Colonic mucosa (tissue), 4 donors: ENCODE data around the gene OVOL1. TPM values are rescaled to one million over a fixed set of nuclear protein-coding genes. Genes with fewer than 3 reads are reported as not detected.
"Not testable (repeated sequence)": the region's sequence is repeated elsewhere in the genome, so short reads cannot be mapped to it uniquely, and the experiment has no call there.

ENCODE experiments used
- DNase-seq: peaks from one replicate; pipeline ENCODE4 v3.0.0-alpha.2; 2020
- H3K27ac ChIP-seq: fragments of 200-600 bp; one replicate; pipeline ENCODE4 v1.8.0; 2021
- H3K27me3 ChIP-seq: fragments of 200-600 bp; one replicate; pipeline ENCODE4 v1.8.0; 2021
- H3K36me3 ChIP-seq: fragments of 200-600 bp; one replicate; pipeline ENCODE4 v1.8.0; 2021
- H3K4me1 ChIP-seq: fragments of 200-600 bp; one replicate; pipeline ENCODE4 v1.8.0; 2021; ENCODE audit warnings: mild to moderate bottlenecking
- H3K4me3 ChIP-seq: fragments of 200-600 bp; one replicate; pipeline ENCODE4 v1.8.0; 2021
- H3K9ac ChIP-seq, 2 donors: one replicate each; pipeline ENCODE4 v1.7.0; 2013; ENCODE audit warnings: control low read depth in 2 of 2, low read depth in 2 of 2, low read length in 2 of 2
- H3K9me3 ChIP-seq: fragments of 200-600 bp; one replicate; pipeline ENCODE4 v1.8.0; 2021
- CTCF ChIP-seq: fragments of 200-600 bp; IDR thresholded peaks from one replicate; pipeline ENCODE4 v1.8.0; 2022; ENCODE audit warnings: antibody characterized with exemption, mild to moderate bottlenecking
- intact Hi-C: fragments of 100-400 bp; cut with DNase I; formaldehyde crosslinking; loops from one replicate; pipeline ENCODE4 v1.14.1; 2022
- total RNA-seq, 2 donors: library from RNA; stranded (reverse); fragmentation: NEBNext Ultra II Directional in 1 of 2; extraction: Animal tissue kit (Norgen Biotek cat#: 25700) in 1 of 2; gene quantifications; one replicate each; pipeline ENCODE4 v1.2.1, GENCODE V29; 2021
- donor health status: healthy.
- donor health status: DM: no; HTN: no; CAD: no.
- donor health status: DM: no; HTN: no; CAD: no.

Gene OVOL1
- total RNA-seq, 2 donors from 2014 or later = 29.0 to 32.9 TPM

- peak; percentile 73 for DNase-seq
- H3K27ac ChIP-seq = peak overlapping the region; percentile 53
- no peaks in the 10 kb centered on the region for H3K27me3 ChIP-seq
- H3K4me3 ChIP-seq = no peak overlapping the region
- intact Hi-C loops = no loop called here
- no peaks in the 10 kb centered on the region for H3K9me3 ChIP-seq
- peak overlapping the region in 1 of 2 donors; percentile 51 for H3K9ac ChIP-seq
- no peaks in the 10 kb centered on the region for H3K36me3 ChIP-seq
- H3K4me1 ChIP-seq = peaks cover 18% of the 10 kb centered on the region
- TF ChIP-seq CTCF = no peak
These were observed 36.1 kb downstream of the OVOL1 start for GRCh38 chr11:65822776-65823528.

GRCh38 chr11:65826984-65827735, 40.3 kb downstream of the OVOL1 start:
- H3K9ac ChIP-seq = no peak overlapping the region
- H3K4me1 ChIP-seq = peaks cover 6% of the 10 kb centered on the region
- no peak overlapping the region for H3K4me3 ChIP-seq
- no peaks in the 10 kb centered on the region for H3K27me3 ChIP-seq
- intact Hi-C loops = no loop called here
- no peak overlapping the region for H3K27ac ChIP-seq
- no peaks in the 10 kb centered on the region for H3K36me3 ChIP-seq
- H3K9me3 ChIP-seq = no peaks in the 10 kb centered on the region
- no peak for TF ChIP-seq CTCF
- DNase-seq = no peak

GRCh38 chr11:65829459-65829858, 42.6 kb downstream of the OVOL1 start:
- Histone ChIP-seq H3K9me3 (no peaks in the 10 kb centered on the region), H3K9ac (no peak overlapping the region), H3K4me1 (peaks cover 4% of the 10 kb centered on the region), H3K27me3 (no peaks in the 10 kb centered on the region), H3K36me3 (no peaks in the 10 kb centered on the region), H3K4me3 (no peak overlapping the region), H3K27ac (no peak overlapping the region)
- DNase-seq = no peak
- intact Hi-C loops = no loop called here
- TF ChIP-seq CTCF = no peak

GRCh38 chr11:65832231-65832630, 45.4 kb downstream of the OVOL1 start:
- intact Hi-C loops = not testable (repeated sequence)

GRCh38 chr11:65833297-65834030, 46.6 kb downstream of the OVOL1 start, which contains the start of gene SNX32:
TSS of gene SNX32 (plus strand) at chr11:65833963. CDS start at chr11:65834066, 103 bp downstream.
- DNase-seq = peak; percentile 97
- Histone ChIP-seq H3K4me1 (peaks cover 4% of the 10 kb centered on the region), H3K9me3 (no peaks in the 10 kb centered on the region), H3K27me3 (no peaks in the 10 kb centered on the region), H3K9ac (peak within 1 kb of the TSS; percentile 48 to 60), H3K27ac (no peak within 1 kb of the TSS), H3K4me3 (peak within 1 kb of the TSS; percentile 50), H3K36me3 (no peaks in the 10 kb centered on the region)
- intact Hi-C loops = no loop called here
- TF ChIP-seq CTCF = no peak

More at GRCh38 chr11:65832231-65832630, 45.4 kb downstream of the OVOL1 start:
- DNase-seq, H3K27me3 ChIP-seq, H3K9ac ChIP-seq, H3K27ac ChIP-seq, H3K36me3 ChIP-seq, H3K4me1 ChIP-seq, H3K4me3 ChIP-seq, H3K9me3 ChIP-seq: not testable (repeated sequence)
